ENCODE measurements around the gene SMPD3. TPM values are rescaled to one million over a fixed set of nuclear protein-coding genes. Genes with fewer than 3 reads are reported as not detected.

SMPD3 gene
- total and polyA plus RNA-seq, 7 donors: 0.49 to 29.7 (median 2.8) TPM

DNA sequence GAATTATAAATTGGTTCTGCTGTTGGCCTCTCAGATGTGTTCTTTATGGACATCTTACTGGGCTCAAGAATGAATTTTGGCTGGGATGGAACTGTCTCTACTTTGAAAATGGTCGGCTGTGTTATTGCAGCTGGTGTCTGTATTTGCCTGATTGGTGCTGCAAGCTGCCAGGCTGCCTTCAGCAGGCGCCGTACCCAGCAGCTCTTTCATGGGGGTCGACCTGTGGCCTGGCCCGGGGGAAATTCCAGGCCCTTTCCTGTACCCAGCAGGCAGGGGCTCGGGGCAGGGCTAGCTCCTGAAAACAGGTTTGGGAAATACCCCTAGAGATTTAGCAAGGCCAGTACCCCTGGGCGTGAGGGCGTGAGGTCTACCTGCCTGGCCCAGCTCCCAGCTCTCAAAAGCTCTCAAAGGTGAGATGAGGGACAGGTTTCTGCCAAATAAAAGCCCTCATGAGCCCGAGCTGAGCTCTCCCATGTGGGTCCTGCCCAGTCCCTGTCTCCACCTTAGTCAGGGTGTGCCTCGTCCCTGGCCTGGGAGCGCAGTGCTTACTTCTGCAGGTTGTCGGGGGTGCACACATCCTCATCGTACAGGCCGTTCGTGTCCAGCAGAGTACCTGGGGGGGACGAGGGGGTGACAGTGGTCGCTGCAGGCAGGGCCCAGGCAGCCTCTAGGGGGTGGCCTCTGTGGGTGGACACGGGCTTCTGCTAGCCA is 85.2 kb downstream of the SMPD3 start:
- intact Hi-C loops (cut with DNase I): no loop called here
- H3K4me1 ChIP-seq: peaks cover 0 to 12% (median 0%) of the 10 kb centered on the region in 4 donors
- peaks cover 4 to 45% (median 31%) of the 10 kb centered on the region in 3 donors for H3K27me3 ChIP-seq
- WGBS, 2 donors: 86% methylated on average over 18 of the region's 18 CpGs
- no peak overlapping the region for H3K27ac ChIP-seq
- no peaks in the 10 kb centered on the region for H3K9me3 ChIP-seq
- no peak overlapping the region for H3K4me3 ChIP-seq
- H3K36me3 ChIP-seq: peaks cover under 1 to 17% (median 3%) of the 10 kb centered on the region in 4 donors
- no peak for DNase-seq
- TF ChIP-seq, protein P1, sequence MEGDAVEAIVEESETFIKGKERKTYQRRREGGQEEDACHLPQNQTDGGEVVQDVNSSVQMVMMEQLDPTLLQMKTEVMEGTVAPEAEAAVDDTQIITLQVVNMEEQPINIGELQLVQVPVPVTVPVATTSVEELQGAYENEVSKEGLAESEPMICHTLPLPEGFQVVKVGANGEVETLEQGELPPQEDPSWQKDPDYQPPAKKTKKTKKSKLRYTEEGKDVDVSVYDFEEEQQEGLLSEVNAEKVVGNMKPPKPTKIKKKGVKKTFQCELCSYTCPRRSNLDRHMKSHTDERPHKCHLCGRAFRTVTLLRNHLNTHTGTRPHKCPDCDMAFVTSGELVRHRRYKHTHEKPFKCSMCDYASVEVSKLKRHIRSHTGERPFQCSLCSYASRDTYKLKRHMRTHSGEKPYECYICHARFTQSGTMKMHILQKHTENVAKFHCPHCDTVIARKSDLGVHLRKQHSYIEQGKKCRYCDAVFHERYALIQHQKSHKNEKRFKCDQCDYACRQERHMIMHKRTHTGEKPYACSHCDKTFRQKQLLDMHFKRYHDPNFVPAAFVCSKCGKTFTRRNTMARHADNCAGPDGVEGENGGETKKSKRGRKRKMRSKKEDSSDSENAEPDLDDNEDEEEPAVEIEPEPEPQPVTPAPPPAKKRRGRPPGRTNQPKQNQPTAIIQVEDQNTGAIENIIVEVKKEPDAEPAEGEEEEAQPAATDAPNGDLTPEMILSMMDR (IDR thresholded peaks at IDR 0.05): no peak
- TF ChIP-seq POLR2A (IDR thresholded peaks at IDR 0.05) (no peak), EP300 (IDR thresholded peaks at IDR 0.05) (no peak), POLR2AphosphoS5 (IDR thresholded peaks at IDR 0.05) (no peak)

DNA sequence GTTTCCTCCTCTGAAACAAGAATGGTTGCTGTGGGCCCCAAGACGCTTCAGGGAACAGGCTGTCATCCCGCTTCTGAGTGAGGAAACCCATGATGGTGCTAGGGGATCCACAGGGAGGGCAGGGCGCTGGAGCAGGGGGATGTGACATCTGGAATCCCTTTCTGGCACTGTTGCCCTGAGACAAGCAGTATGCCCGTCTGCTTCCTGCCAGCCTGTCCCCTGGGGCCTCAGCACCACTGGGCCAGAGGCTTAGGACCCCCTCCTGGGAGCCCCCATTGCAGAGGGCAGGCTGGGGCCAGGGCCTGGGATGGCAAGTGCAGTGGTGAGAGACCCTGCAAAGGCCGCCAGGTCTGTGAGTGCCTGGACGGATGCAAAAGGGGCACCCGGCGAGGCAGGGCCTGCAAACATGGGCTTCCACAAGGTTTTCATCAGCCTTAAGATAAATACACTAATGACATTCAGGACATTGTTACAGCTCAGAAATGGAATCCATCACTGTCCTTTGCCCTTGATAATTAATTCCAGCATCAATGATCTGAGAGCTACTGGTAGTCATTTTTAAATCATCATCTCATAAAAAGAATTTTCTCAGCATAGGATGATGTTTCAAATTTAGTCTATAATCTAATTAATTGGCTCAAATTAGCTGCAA is 85.9 kb downstream of the SMPD3 start:
- H3K27ac ChIP-seq: no peak overlapping the region
- TF ChIP-seq POLR2AphosphoS5 (IDR thresholded peaks at IDR 0.05): no peak
- no peak for TF ChIP-seq POLR2A (IDR thresholded peaks at IDR 0.05)
- TF ChIP-seq, protein P1 (IDR thresholded peaks at IDR 0.05): no peak
- TF ChIP-seq EP300 (IDR thresholded peaks at IDR 0.05): no peak
- intact Hi-C loops (cut with DNase I): no loop called here
- DNase-seq: no peak
- H3K36me3 ChIP-seq: peaks cover 8 to 24% (median 8%) of the 10 kb centered on the region in 4 donors
- no peaks in the 10 kb centered on the region for H3K9me3 ChIP-seq
- H3K4me3 ChIP-seq: no peak overlapping the region
- WGBS, 2 donors: 81% methylated on average over 8 of the region's 8 CpGs
- peaks cover 0 to 12% (median 0%) of the 10 kb centered on the region in 4 donors for H3K4me1 ChIP-seq
- peaks cover 4 to 39% (median 28%) of the 10 kb centered on the region in 3 donors for H3K27me3 ChIP-seq

DNA sequence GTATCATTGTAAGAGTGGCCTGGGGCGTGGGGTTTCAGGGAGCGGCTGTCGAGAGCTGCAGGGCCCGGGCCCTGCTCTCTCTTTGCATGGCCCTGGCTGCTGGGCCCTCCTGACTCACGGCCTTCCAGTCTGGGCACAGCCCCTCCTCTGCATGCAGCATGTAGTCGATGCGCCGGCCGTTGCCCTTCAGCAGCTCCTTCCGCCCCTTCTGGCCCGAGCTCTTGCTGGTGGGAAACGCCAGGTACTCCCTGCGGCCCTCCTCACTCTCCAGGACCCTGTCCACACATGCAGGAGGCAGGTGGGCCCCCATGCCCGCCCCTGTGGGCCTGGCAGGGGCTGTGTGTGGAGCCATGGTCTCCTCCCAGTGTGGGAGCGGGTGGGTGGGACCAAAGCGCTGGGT is 86.8 kb downstream of the SMPD3 start:
- TF ChIP-seq EP300 (IDR thresholded peaks at IDR 0.05) (no peak), POLR2AphosphoS5 (IDR thresholded peaks at IDR 0.05) (no peak), POLR2A (IDR thresholded peaks at IDR 0.05) (no peak)
- TF ChIP-seq, protein P1 (IDR thresholded peaks at IDR 0.05): no peak
- Histone ChIP-seq H3K27ac (no peak overlapping the region), H3K9me3 (no peaks in the 10 kb centered on the region), H3K27me3 (peaks cover 4 to 30% (median 19%) of the 10 kb centered on the region in 3 donors), H3K36me3 (peaks cover 8 to 33% (median 17%) of the 10 kb centered on the region in 4 donors), H3K4me3 (no peak overlapping the region), H3K4me1 (peaks cover 0 to 12% (median 0%) of the 10 kb centered on the region in 4 donors)
- intact Hi-C loops (cut with DNase I): no loop called here
- DNase-seq: no peak
- WGBS, 2 donors: 82% methylated on average over 16 of the region's 16 CpGs

DNA sequence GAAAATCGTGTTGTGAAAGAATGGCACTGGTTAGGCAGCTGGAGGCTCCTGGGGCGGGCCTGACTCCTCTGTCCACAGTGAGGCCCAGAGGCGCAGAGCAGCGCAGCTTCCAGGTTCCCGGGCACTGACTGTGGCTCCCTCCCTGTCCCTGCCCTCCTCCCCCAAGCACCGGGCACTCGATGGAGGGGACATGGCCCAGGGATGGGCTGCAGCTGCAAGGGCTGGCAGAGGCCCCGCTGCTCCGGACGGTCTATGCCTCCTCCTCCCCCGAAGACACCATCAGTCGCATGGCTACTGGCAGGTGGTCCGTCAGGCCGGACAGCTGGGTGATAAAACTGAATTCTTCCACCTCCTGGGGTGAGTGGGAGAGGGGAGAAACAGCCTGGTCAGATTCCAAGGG is 87.4 kb downstream of the SMPD3 start:
- 86 to 87% methylated on average over 14 of the region's 14 CpGs for WGBS, 2 donors
- TF ChIP-seq POLR2AphosphoS5 (IDR thresholded peaks at IDR 0.05) (no peak), POLR2A (IDR thresholded peaks at IDR 0.05) (no peak), EP300 (IDR thresholded peaks at IDR 0.05) (no peak)
- TF ChIP-seq, protein P1 (IDR thresholded peaks at IDR 0.05): no peak
- no peak overlapping the region for H3K27ac ChIP-seq
- H3K36me3 ChIP-seq: peaks cover 8 to 38% (median 22%) of the 10 kb centered on the region in 4 donors
- intact Hi-C loops (cut with DNase I): no loop called here
- H3K9me3 ChIP-seq: no peaks in the 10 kb centered on the region
- H3K4me3 ChIP-seq: no peak overlapping the region
- no peak for DNase-seq
- H3K4me1 ChIP-seq: peaks cover 0 to 12% (median 0%) of the 10 kb centered on the region in 4 donors
- peaks cover 3 to 25% (median 14%) of the 10 kb centered on the region in 3 donors for H3K27me3 ChIP-seq

Data from sigmoid colon (tissue), 7 donors.